Calu3 (cell line): ENCODE measurements around the gene TCP11L1. TPM values are rescaled to one million over a fixed set of nuclear protein-coding genes. Genes with fewer than 3 reads are reported as not detected.

Experiments used
- BruUV-seq: library from RNA; stranded (reverse); fragments of 400-500 nt; replicated peaks from 2 replicates; lab custom pipeline; 2021; lab: Mats Ljungman, UMichigan
- CTCF ChIA-PET: fragments of 300-600 bp; sonication (Branson Sonifier 250); formaldehyde crosslinking; loops from one replicate; lab custom pipeline; 2022; ENCODE audit warnings: antibody characterized with exemption; lab: Charles Lee
- DNase-seq: peaks from one replicate; pipeline ENCODE4 v3.0.0; 2022
- H3K27ac Mint-ChIP-seq: one replicate; pipeline ENCODE4 v1.8.0; 2022; ENCODE audit warnings: mixed read lengths; ENCODE audit not compliant: unreplicated experiment
- H3K27me3 Mint-ChIP-seq: one replicate; pipeline ENCODE4 v1.8.0; 2022; ENCODE audit warnings: mixed read lengths; ENCODE audit not compliant: unreplicated experiment
- H3K36me3 Mint-ChIP-seq: one replicate; pipeline ENCODE4 v1.8.0; 2022; ENCODE audit warnings: mild to moderate bottlenecking, moderate library complexity, mixed read lengths; ENCODE audit not compliant: insufficient read depth, unreplicated experiment
- H3K4me1 Mint-ChIP-seq: one replicate; pipeline ENCODE4 v1.8.0; 2022; ENCODE audit warnings: mild to moderate bottlenecking, low read depth, mixed read lengths; ENCODE audit not compliant: unreplicated experiment
- H3K4me3 Mint-ChIP-seq: one replicate; pipeline ENCODE4 v1.8.0; 2022; ENCODE audit warnings: mild to moderate bottlenecking, low read depth, moderate library complexity, mixed read lengths; ENCODE audit not compliant: unreplicated experiment
- H3K9me3 Mint-ChIP-seq: one replicate; pipeline ENCODE4 v1.8.0; 2022; ENCODE audit warnings: low read depth, mixed read lengths; ENCODE audit not compliant: unreplicated experiment
- CTCF ChIP-seq: fragments of 200-600 bp; IDR thresholded peaks from one replicate; pipeline ENCODE4 v1.8.0; 2022; ENCODE audit warnings: antibody characterized with exemption; ENCODE audit not compliant: unreplicated experiment
- intact Hi-C: fragments of 100-400 bp; cut with micrococcal nuclease; formaldehyde crosslinking; loops from one replicate; pipeline ENCODE4 v1.10.0; 2022; ENCODE audit not compliant: unreplicated experiment
- total RNA-seq: library from RNA; stranded (reverse); gene quantifications from 2 replicates; pipeline ENCODE4 v1.2.3, GENCODE V29; 2022

TCP11L1 gene
- total RNA-seq, 1 experiment from 2014 or later = 9.6 TPM

GRCh38 chr11:33021937-33022336 lies 17.4 kb upstream of the TCP11L1 start:
- H3K4me3 Mint-ChIP-seq = no peak overlapping the region
- intact Hi-C loops = no loop called here
- H3K4me1 Mint-ChIP-seq = no peaks in the 10 kb centered on the region
- TF ChIP-seq CTCF = no peak
- no peaks in the 10 kb centered on the region for H3K27me3 Mint-ChIP-seq
- BruUV-seq = no TSS peak
- H3K27ac Mint-ChIP-seq = no peak overlapping the region
- no peaks in the 10 kb centered on the region for H3K36me3 Mint-ChIP-seq
- no peak for DNase-seq
- H3K9me3 Mint-ChIP-seq = no peaks in the 10 kb centered on the region
- CTCF ChIA-PET = no interaction called here

DNA sequence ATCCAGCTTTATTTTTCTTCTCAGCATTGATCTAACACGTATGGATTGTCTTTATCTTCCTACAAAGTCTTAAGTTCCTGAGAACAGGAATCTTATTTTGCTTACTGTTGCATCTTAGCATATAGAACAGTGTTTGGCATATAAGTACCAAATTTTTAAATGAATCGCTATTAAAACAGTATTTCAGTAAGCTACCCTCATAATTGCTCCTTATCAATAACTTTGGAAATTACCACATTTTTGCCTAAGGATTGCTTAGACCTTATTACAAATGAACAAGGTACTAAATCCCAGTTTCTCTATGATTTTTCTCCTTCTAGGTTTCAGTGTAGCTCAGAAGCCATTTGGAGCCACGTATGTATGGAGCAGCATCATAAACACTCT lies 14.0 kb upstream of the TCP11L1 start:
- DNase-seq = no peak
- H3K36me3 Mint-ChIP-seq = no peaks in the 10 kb centered on the region
- H3K27ac Mint-ChIP-seq = no peak overlapping the region
- H3K9me3 Mint-ChIP-seq = no peaks in the 10 kb centered on the region
- intact Hi-C loops = no loop called here
- BruUV-seq = no TSS peak
- TF ChIP-seq CTCF = no peak
- no peak overlapping the region for H3K4me3 Mint-ChIP-seq
- no peaks in the 10 kb centered on the region for H3K4me1 Mint-ChIP-seq
- CTCF ChIA-PET = no interaction called here
- no peaks in the 10 kb centered on the region for H3K27me3 Mint-ChIP-seq

DNA sequence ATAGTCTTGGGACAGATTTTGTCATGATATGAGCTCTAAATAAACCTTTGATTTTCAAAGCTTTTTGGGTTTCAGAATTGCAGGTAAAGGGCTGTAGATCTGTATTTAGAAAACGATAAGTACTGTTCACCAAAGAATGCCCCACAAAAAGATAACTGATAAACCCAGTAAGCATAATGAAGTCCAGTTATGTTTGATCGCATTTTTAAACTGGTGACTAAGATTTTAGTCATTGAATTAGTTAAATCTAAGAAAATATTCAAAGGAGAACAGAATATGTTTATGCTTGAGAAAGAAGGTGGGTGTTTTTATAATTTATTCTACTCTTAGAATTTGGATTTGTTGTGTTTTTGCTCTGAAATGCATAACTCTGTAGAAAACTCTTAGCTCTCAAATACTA lies 12.1 kb upstream of the TCP11L1 start:
- Mint-ChIP-seq H3K9me3 (no peaks in the 10 kb centered on the region), H3K27me3 (no peaks in the 10 kb centered on the region), H3K4me1 (no peaks in the 10 kb centered on the region), H3K36me3 (no peaks in the 10 kb centered on the region), H3K4me3 (no peak overlapping the region), H3K27ac (no peak overlapping the region)
- no peak for DNase-seq
- no TSS peak for BruUV-seq
- CTCF ChIA-PET = no interaction called here
- intact Hi-C loops = no loop called here
- no peak for TF ChIP-seq CTCF

- H3K27ac Mint-ChIP-seq = no peak overlapping the region
- TF ChIP-seq CTCF = no peak
- DNase-seq = no peak
- H3K4me1 Mint-ChIP-seq = no peaks in the 10 kb centered on the region
- intact Hi-C loops = no loop called here
- CTCF ChIA-PET = no interaction called here
- H3K27me3 Mint-ChIP-seq = no peaks in the 10 kb centered on the region
- BruUV-seq = no TSS peak
- no peaks in the 10 kb centered on the region for H3K36me3 Mint-ChIP-seq
- no peak overlapping the region for H3K4me3 Mint-ChIP-seq
- no peaks in the 10 kb centered on the region for H3K9me3 Mint-ChIP-seq
Measured at GRCh38 chr11:33027846-33028536, 11.4 kb upstream of the TCP11L1 start.
